Thymus (tissue), 11 donors: ENCODE measurements around the gene GHRH. TPM values are rescaled to one million over a fixed set of nuclear protein-coding genes. Genes with fewer than 3 reads are reported as not detected.

Experiments used
- DNase-seq, 9 donors: peaks; one replicate each; pipeline ENCODE4 v3.0.0-alpha.2; 2013; ENCODE audit warnings: low spot score in 9 of 9, low read depth in 6 of 9, missing footprints in 1 of 9
- H3K27ac ChIP-seq, 2 donors: one replicate each; pipeline ENCODE4 v1.5.1; 2013; ENCODE audit warnings: control low read depth in 1 of 2, low read depth in 1 of 2, low read length in 1 of 2, mild to moderate bottlenecking in 1 of 2, moderate library complexity in 1 of 2
- H3K27me3 ChIP-seq, 2 donors: one replicate each; pipeline ENCODE4 v1.5.1; 2013; ENCODE audit warnings: low read length in 1 of 2; ENCODE audit not compliant: control insufficient read depth in 2 of 2, insufficient read depth in 1 of 2
- H3K36me3 ChIP-seq, 2 donors: one replicate each; pipeline ENCODE4 v1.5.1; 2013; ENCODE audit warnings: low read length in 1 of 2, mild to moderate bottlenecking in 1 of 2, moderate library complexity in 1 of 2; ENCODE audit not compliant: control insufficient read depth in 2 of 2, insufficient read depth in 2 of 2
- H3K4me1 ChIP-seq, 2 donors: one replicate each; pipeline ENCODE4 v1.5.1; 2013; ENCODE audit warnings: low read length in 2 of 2; ENCODE audit not compliant: control insufficient read depth in 2 of 2, insufficient read depth in 2 of 2
- H3K4me3 ChIP-seq, 2 donors: one replicate each; pipeline ENCODE4 v1.5.1; 2013; ENCODE audit warnings: low read length in 2 of 2, control low read depth in 1 of 2, mild to moderate bottlenecking in 1 of 2
- H3K9me3 ChIP-seq, 2 donors: one replicate each; pipeline ENCODE4 v1.5.1; 2013; ENCODE audit warnings: low read length in 1 of 2, mild to moderate bottlenecking in 1 of 2; ENCODE audit not compliant: control insufficient read depth in 2 of 2, insufficient read depth in 1 of 2
- WGBS: extraction: QIAGEN DNeasy Blood & Tissue Kit; methylation state at CpG from one replicate; pipeline ENCODE4 v1.1.7; 2013; 5-methylcytosine and 5-hydroxymethylcytosine counted together
- polyA plus RNA-seq: library from polyadenylated mRNA; stranded (reverse); fragments of 200-250 nt; gene quantifications from one replicate; pipeline ENCODE4 v1.2.3, GENCODE V29; 2013
- total RNA-seq: library from RNA; stranded (reverse); fragments of 120-200 nt; gene quantifications from one replicate; pipeline ENCODE4 v1.2.4, GENCODE V29; 2013
- donor health status: healthy.

The GHRH gene
- total and polyA plus RNA-seq, 2 donors, result 14.4 to 14.7 TPM

DNA sequence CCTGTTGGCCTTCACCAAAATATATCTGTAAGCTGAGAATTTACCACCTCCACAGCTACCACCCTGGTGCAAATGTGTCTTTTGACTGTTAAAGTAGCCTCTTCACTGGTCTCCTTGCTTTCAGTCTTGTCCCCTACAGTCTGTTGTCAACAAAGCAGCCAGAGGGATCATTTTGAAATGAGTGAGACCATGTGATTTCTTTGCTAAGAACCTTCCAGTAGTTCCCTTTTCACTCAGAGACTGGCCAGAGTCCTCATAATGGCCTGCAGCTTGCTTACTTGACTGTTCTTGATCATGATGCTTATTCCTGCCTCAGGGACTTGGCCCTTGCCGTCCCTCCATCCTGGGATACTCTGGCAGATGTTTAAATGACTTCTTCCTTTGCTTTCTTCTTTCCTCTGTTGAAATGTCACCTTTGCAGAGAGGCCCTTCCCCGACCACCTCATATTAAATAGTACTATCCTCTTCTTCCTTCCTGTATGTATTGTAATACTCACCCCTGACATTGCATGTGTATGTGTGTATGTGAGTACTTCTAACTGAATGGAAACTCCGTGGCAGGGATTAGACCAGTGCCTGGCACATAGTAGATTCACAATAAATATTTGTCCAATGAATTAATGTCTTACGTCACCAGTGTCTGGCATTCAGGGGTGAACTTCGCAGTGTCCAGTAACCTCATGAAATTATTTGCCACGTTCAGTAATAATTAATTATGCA is 32.8 kb upstream of the GHRH start:
- DNase-seq, result no peak
- Histone ChIP-seq H3K4me1 (peaks cover 6 to 13% of the 10 kb centered on the region in 2 donors), H3K27me3 (no peaks in the 10 kb centered on the region), H3K27ac (peak overlapping the region in 1 of 2 donors; percentile 37), H3K9me3 (no peaks in the 10 kb centered on the region), H3K4me3 (no peak overlapping the region), H3K36me3 (peaks cover 6 to 11% of the 10 kb centered on the region in 2 donors)
- WGBS, result 97% methylated on average over 6 of the region's 6 CpGs

GRCh38 chr20:37293301-37293943 is 31.8 kb upstream of the GHRH start:
- no peak for DNase-seq
- H3K36me3 ChIP-seq, result peaks cover 0 to 7% of the 10 kb centered on the region in 2 donors
- H3K27me3 ChIP-seq, result no peaks in the 10 kb centered on the region
- H3K27ac ChIP-seq, result no peak overlapping the region
- peaks cover 5 to 17% of the 10 kb centered on the region in 2 donors for H3K4me1 ChIP-seq
- 96% methylated on average over 11 of the region's 11 CpGs for WGBS
- H3K9me3 ChIP-seq, result no peaks in the 10 kb centered on the region
- no peak overlapping the region for H3K4me3 ChIP-seq

DNA sequence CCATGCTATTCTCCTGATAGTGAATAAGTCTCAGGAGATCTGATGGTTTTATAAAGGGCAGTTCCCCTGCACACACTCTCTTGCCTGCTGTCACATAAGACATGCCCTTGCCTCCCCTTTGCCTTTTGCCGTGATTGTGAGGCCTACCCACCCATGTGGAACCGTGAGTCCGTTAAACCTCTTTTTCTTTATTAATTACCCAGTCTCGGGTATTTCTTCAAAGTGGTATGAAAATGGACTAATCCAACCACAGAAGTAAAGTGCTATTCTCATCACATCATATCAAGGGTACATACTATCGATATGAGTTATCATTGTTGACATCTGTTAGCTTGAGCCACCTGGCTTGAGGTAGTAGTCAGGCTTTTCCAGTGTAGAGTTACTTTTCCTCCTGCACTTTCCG is 30.1 kb upstream of the GHRH start:
- Histone ChIP-seq H3K36me3 (peaks cover 0 to 7% of the 10 kb centered on the region in 2 donors), H3K9me3 (no peaks in the 10 kb centered on the region), H3K27ac (no peak overlapping the region), H3K4me1 (peaks cover 5 to 17% of the 10 kb centered on the region in 2 donors), H3K27me3 (no peaks in the 10 kb centered on the region), H3K4me3 (no peak overlapping the region)
- no peak for DNase-seq
- WGBS, result 96% methylated on average over 6 of the region's 6 CpGs

DNA sequence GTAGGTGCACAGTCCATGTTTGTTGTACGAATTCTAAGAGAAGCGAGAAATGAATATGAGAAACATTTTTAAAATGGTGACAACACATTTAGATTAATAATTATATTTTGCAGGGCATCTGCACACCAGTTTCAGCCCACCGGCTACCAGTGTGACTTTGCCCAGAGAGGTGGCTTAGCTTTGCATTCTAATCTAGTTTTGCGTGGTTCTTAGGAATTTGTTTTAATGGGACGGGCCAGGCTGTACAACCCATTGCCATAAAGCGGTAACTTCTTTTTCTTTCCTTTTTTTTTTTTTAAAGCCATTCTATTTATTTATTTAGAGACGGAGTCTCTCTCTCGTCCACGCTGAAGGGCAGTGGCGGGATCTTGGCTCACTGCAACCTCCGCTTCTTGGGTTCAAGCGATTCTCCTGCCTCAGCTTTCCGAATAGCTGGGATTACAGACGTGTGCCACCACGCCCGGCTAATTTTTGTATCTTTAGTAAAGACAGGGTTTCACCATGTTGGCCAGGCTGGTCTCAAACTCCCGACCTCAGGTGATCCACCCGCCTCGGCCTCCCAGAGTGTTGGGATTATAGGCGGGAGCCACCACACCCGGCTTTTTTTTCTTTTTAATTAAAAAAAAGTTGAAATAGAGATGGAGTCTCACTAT is 28.7 kb upstream of the GHRH start:
- peaks cover 0 to 7% of the 10 kb centered on the region in 2 donors for H3K36me3 ChIP-seq
- H3K4me1 ChIP-seq, result peaks cover 3 to 17% of the 10 kb centered on the region in 2 donors
- peak overlapping the region; percentile 87 to 95 for H3K27ac ChIP-seq
- no peaks in the 10 kb centered on the region for H3K27me3 ChIP-seq
- H3K4me3 ChIP-seq, result peak overlapping the region; percentile 76 to 90
- 84% methylated on average over 21 of the region's 21 CpGs for WGBS
- no peak for DNase-seq
- no peaks in the 10 kb centered on the region for H3K9me3 ChIP-seq

GRCh38 chr20:37288091-37288490 is 26.5 kb upstream of the GHRH start:
- Histone ChIP-seq H3K36me3 (peaks cover 0 to 7% of the 10 kb centered on the region in 2 donors), H3K27ac (no peak overlapping the region), H3K4me1 (peaks cover 3 to 14% of the 10 kb centered on the region in 2 donors), H3K9me3 (no peaks in the 10 kb centered on the region), H3K4me3 (no peak overlapping the region), H3K27me3 (no peaks in the 10 kb centered on the region)
- 95% methylated on average over 4 of the region's 4 CpGs for WGBS
- no peak for DNase-seq

- Histone ChIP-seq H3K36me3 (no peaks in the 10 kb centered on the region), H3K27ac (no peak overlapping the region), H3K4me1 (peaks cover 3 to 13% of the 10 kb centered on the region in 2 donors), H3K9me3 (no peaks in the 10 kb centered on the region), H3K4me3 (no peak overlapping the region), H3K27me3 (no peaks in the 10 kb centered on the region)
- WGBS, result 96% methylated on average over 12 of the region's 12 CpGs
- no peak for DNase-seq
Observed at GRCh38 chr20:37285664-37286374, 24.2 kb upstream of the GHRH start.

GRCh38 chr20:37284691-37285161 is 23.1 kb upstream of the GHRH start:
- Histone ChIP-seq H3K36me3 (no peaks in the 10 kb centered on the region), H3K27me3 (no peaks in the 10 kb centered on the region), H3K4me3 (no peak overlapping the region), H3K9me3 (no peaks in the 10 kb centered on the region), H3K27ac (no peak overlapping the region), H3K4me1 (peaks cover 0 to 4% of the 10 kb centered on the region in 2 donors)
- 99% methylated on average over 6 of the region's 6 CpGs for WGBS
- no peak for DNase-seq

- 94% methylated on average over 9 of the region's 9 CpGs for WGBS
- no peak overlapping the region for H3K27ac ChIP-seq
- peaks cover 0 to under 1% of the 10 kb centered on the region in 2 donors for H3K4me1 ChIP-seq
- DNase-seq, result no peak
- no peak overlapping the region for H3K4me3 ChIP-seq
- H3K9me3 ChIP-seq, result no peaks in the 10 kb centered on the region
- no peaks in the 10 kb centered on the region for H3K36me3 ChIP-seq
- H3K27me3 ChIP-seq, result no peaks in the 10 kb centered on the region
Observed at GRCh38 chr20:37283530-37284195, 22.0 kb upstream of the GHRH start.
